OCI-LY7 (cell line): ENCODE results near the gene SLC47A1.

Experiments
- CTCF ChIP-seq: fragments of 200-600 bp; sonication (generic); conservative IDR thresholded peaks from 2 replicates; pipeline ENCODE4 v1.5.1; 2014; ENCODE audit warnings: mild to moderate bottlenecking, antibody characterized with exemption, low read length, moderate library complexity, mixed read lengths
- EZH2phosphoT487 ChIP-seq: fragments of 200-600 bp; sonication (generic); IDR thresholded peaks from 2 replicates; pipeline ENCODE4 v1.6.1; 2018; ENCODE audit warnings: low read depth, borderline replicate concordance, mild to moderate bottlenecking, mixed run types, antibody characterized with exemption, low read length, moderate library complexity, mixed read lengths

GRCh38 chr17:19502517-19502916, 31.1 kb upstream of the SLC47A1 start:
- TF ChIP-seq CTCF (no peak), EZH2phosphoT487 (no peak)
